Keratinocyte (primary cell): ENCODE measurements around the gene PDXDC1. TPM values are rescaled to one million over a fixed set of nuclear protein-coding genes. Genes with fewer than 3 reads are reported as not detected.

Source experiments
- polyA plus RNA-seq, 5 experiments: library from polyadenylated mRNA; depleted of rRNA in 3 of 5; stranded (reverse) in 3 of 5; stranded (forward) in 1 of 5; unstranded in 1 of 5; fragments of >200 nt; gene quantifications; 1 replicate in 1 of 5; 2 replicates in 3 of 5; 3 replicates in 1 of 5; pipeline versions ENCODE4 v1.2.1 to v1.2.3, GENCODE V29; 2011 to 2012; ENCODE audit warnings: missing spikeins in 2 of 5, low read depth in 1 of 5, low replicate concordance in 1 of 5
- small RNA-seq, 3 experiments: library from RNA; depleted of rRNA; stranded (forward); fragments of <200 nt; gene quantifications; one replicate each; pipeline ENCODE3, GENCODE V24; 2012; ENCODE audit warnings: low read depth in 3 of 3, low replicate concordance in 1 of 3; ENCODE audit not compliant: insufficient read length in 3 of 3

Gene PDXDC1
- polyA plus RNA-seq, 1 donor (not counting 4 experiments of a cell fraction or from before 2014, with no cell fraction given), result 70.7 TPM

Small RNA genes lying within 50 kb of the gene (small RNA-seq; reads per million reads assigned to genes)
- gene AC138932.4 (0 reads per million in 3 experiments), gene MIR1972-1 (0 reads per million in 3 experiments), gene MIR3180-4 (0 reads per million in 3 experiments), gene MIR6511A1 (0 reads per million in 3 experiments), gene MIR6770-1 (0 reads per million in 3 experiments), gene RF00019 (0 reads per million in 3 experiments)

Other genes starting within 250 kb of the PDXDC1 start
- 0.61 to 2.1 TPM (median 1.3 TPM) in 3 replicates for gene NPIPA2, start 232.5 kb upstream of the PDXDC1 start, polyA plus RNA-seq
- gene NOMO1, start 141.3 kb upstream of the PDXDC1 start, polyA plus RNA-seq, result 82.0 to 108 TPM (median 86.1 TPM) in 3 replicates
- gene NPIPA1, start 37.6 kb upstream of the PDXDC1 start, polyA plus RNA-seq, result 37.2 to 46.0 TPM (median 41.6 TPM) in 3 replicates
- 88.1 to 127 TPM (median 99.6 TPM) in 3 replicates for gene NTAN1, start 81.0 kb downstream of the PDXDC1 start, polyA plus RNA-seq
- 40.7 to 60.3 TPM (median 53.1 TPM) in 3 replicates for gene RRN3, start 119.2 kb downstream of the PDXDC1 start, polyA plus RNA-seq